ENCODE results near the gene TSEN15. TPM values are rescaled to one million over a fixed set of nuclear protein-coding genes. Genes with fewer than 3 reads are reported as not detected.

The TSEN15 gene
- total RNA-seq, 1 donor from 2014 or later: 61.2 TPM

GRCh38 chr1:184032306-184032929 is 19.1 kb upstream of the TSEN15 start:
- Mint-ChIP-seq H3K27ac (no peak overlapping the region), H3K9me3 (no peaks in the 10 kb centered on the region), H3K36me3 (ENCODE audit: low read depth) (no peaks in the 10 kb centered on the region), H3K4me3 (no peak overlapping the region), H3K4me1 (peaks cover 9% of the 10 kb centered on the region), H3K27me3 (peaks cover 26% of the 10 kb centered on the region)
- no peak for ATAC-seq (ENCODE audit: low read depth)
- CTCF ChIA-PET: interaction anchor here (0.6 kb wide), 1 partner anchor 24 kb away, joined by 3 read pairs; no protein-coding TSS in a partner anchor
- POLR2A ChIA-PET: no interaction called here
- no peak for TF ChIP-seq CTCF (IDR thresholded peaks at IDR 0.05)
- no peak for DNase-seq
- intact Hi-C loops (cut with micrococcal nuclease): no loop called here

GRCh38 chr1:184032930-184033418 is 18.6 kb upstream of the TSEN15 start:
- intact Hi-C loops (cut with micrococcal nuclease): no loop called here
- H3K27ac Mint-ChIP-seq: no peak overlapping the region
- ATAC-seq (ENCODE audit: low read depth) (no peak), DNase-seq (no peak)
- no peak overlapping the region for H3K4me3 Mint-ChIP-seq
- no peak for TF ChIP-seq CTCF (IDR thresholded peaks at IDR 0.05)
- H3K4me1 Mint-ChIP-seq: peaks cover 14% of the 10 kb centered on the region
- POLR2A ChIA-PET: no interaction called here
- no peaks in the 10 kb centered on the region for H3K36me3 Mint-ChIP-seq (ENCODE audit: low read depth)
- no peaks in the 10 kb centered on the region for H3K9me3 Mint-ChIP-seq
- CTCF ChIA-PET: interaction anchor here (0.6 kb wide), 1 partner anchor 23 kb away, joined by 3 read pairs; no protein-coding TSS in a partner anchor
- H3K27me3 Mint-ChIP-seq: peaks cover 31% of the 10 kb centered on the region

GRCh38 chr1:184033711-184034167 is 17.8 kb upstream of the TSEN15 start:
- TF ChIP-seq CTCF (IDR thresholded peaks at IDR 0.05): no peak
- Mint-ChIP-seq H3K27me3 (peaks cover 35% of the 10 kb centered on the region), H3K4me3 (no peak overlapping the region), H3K4me1 (peaks cover 16% of the 10 kb centered on the region), H3K27ac (no peak overlapping the region), H3K36me3 (ENCODE audit: low read depth) (no peaks in the 10 kb centered on the region), H3K9me3 (no peaks in the 10 kb centered on the region)
- ChIA-PET CTCF (no interaction called here), POLR2A (no interaction called here)
- DNase-seq (no peak), ATAC-seq (ENCODE audit: low read depth) (no peak)
- intact Hi-C loops (cut with micrococcal nuclease): no loop called here

GRCh38 chr1:184034761-184035379 is 16.7 kb upstream of the TSEN15 start:
- Mint-ChIP-seq H3K9me3 (no peaks in the 10 kb centered on the region), H3K36me3 (ENCODE audit: low read depth) (no peaks in the 10 kb centered on the region), H3K4me1 (peaks cover 16% of the 10 kb centered on the region), H3K27ac (no peak overlapping the region), H3K27me3 (peaks cover 45% of the 10 kb centered on the region), H3K4me3 (no peak overlapping the region)
- TF ChIP-seq CTCF (IDR thresholded peaks at IDR 0.05): no peak
- CTCF ChIA-PET: no interaction called here
- ATAC-seq (ENCODE audit: low read depth) (no peak), DNase-seq (no peak)
- POLR2A ChIA-PET: interaction anchor here (3.4 kb wide), 1 partner anchor 16 kb away, joined by 11 read pairs; the partner anchor contains the start of gene TSEN15
- intact Hi-C loops (cut with micrococcal nuclease): loop anchor here (5.0 kb wide), 1 partner anchor 78 kb away; no protein-coding TSS in a partner anchor
